GM12801 (cell line): Measurements from ENCODE around the gene LHFPL2.

Experiments
- TF ChIP-seq, protein P1 (sequence below): IDR thresholded peaks from one replicate; pipeline ENCODE4 v1.5.1; 2011; ENCODE audit warnings: control low read depth; ENCODE audit not compliant: insufficient read length; ENCODE audit errors: extremely low read depth

The LHFPL2 gene

DNA sequence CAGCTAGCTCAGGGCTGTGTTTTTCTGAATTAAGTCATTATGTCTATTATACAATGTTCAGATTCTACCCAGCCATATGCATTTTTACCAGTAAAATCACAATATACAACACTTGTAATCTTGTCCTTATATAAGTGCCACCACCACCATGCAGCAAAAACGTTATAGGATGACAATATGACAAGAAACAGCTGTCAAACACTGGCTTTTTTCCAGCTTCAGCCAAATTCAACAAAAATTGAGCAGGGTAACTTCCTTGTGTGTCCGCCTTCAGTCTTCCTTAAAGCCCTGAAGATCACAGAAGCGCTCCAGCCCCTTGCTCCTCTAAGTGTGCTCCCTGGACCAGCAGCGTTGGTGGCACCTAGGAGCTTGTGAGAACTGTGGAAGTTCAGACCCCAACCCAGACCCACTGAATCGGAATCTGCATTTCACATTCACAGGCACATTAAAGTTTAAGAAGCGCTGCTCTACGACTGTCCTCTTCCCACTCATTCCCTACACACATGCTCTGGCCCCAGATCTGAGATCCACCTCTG lies 111.8 kb downstream of the LHFPL2 start:
- TF ChIP-seq, protein P1, sequence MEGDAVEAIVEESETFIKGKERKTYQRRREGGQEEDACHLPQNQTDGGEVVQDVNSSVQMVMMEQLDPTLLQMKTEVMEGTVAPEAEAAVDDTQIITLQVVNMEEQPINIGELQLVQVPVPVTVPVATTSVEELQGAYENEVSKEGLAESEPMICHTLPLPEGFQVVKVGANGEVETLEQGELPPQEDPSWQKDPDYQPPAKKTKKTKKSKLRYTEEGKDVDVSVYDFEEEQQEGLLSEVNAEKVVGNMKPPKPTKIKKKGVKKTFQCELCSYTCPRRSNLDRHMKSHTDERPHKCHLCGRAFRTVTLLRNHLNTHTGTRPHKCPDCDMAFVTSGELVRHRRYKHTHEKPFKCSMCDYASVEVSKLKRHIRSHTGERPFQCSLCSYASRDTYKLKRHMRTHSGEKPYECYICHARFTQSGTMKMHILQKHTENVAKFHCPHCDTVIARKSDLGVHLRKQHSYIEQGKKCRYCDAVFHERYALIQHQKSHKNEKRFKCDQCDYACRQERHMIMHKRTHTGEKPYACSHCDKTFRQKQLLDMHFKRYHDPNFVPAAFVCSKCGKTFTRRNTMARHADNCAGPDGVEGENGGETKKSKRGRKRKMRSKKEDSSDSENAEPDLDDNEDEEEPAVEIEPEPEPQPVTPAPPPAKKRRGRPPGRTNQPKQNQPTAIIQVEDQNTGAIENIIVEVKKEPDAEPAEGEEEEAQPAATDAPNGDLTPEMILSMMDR: no peak

- TF ChIP-seq, protein P1: no peak
These were observed 113.7 kb downstream of the LHFPL2 start for GRCh38 chr5:78534905-78535200.

DNA sequence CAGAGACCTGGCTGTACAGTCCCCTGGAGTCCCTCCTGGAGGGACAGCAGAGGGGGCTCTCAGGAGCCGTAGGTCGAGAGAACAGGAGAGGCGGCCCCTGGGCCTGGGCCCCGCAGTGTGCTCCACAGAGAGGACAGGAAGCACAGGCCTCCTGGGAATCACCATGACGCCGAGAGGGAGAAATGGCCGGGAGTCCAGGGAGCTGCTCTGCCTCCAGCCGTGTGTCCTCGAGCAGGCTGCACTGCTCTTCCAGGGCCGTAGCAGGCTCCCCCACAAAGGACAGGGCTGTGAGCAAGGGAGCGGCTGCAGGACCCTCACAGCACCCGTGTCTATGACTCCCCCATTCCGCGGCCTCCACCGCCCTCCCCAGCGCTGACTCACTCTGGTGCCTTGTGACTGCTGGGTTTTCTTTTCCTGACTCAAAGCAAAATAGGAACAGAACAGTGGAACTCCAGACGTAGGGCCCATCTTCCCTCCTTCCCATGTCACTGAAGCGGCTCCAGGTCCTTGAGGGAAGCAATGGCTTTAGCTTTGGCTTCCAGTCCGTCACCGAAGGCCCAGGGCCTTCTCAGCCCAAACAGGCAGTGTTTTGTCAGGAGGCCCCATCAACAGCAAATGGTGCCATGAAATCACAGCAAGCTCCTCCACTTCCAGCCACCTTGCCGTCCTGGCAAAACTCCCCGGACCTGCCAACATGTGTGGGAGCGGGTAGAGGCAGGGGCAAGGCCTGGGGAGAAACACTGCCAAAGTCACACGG lies 114.2 kb downstream of the LHFPL2 start:
- TF ChIP-seq, protein P1: no peak

- TF ChIP-seq, protein P1: no peak
These were observed 115.2 kb downstream of the LHFPL2 start for GRCh38 chr5:78533356-78533755.

GRCh38 chr5:78530342-78531096 lies 118.1 kb downstream of the LHFPL2 start:
- TF ChIP-seq, protein P1: no peak

- TF ChIP-seq, protein P1: no peak
These were observed 120.6 kb downstream of the LHFPL2 start for GRCh38 chr5:78527925-78528324.

- TF ChIP-seq, protein P1: no peak
These were observed 121.3 kb downstream of the LHFPL2 start for GRCh38 chr5:78527054-78527859.
